Measurements from ENCODE around the gene GPR151. TPM values are rescaled to one million over a fixed set of nuclear protein-coding genes. Genes with fewer than 3 reads are reported as not detected.
A peak's percentile ranks its signal among the peaks of the same experiment; 100 is the strongest.

Gene GPR151
- polyA plus RNA-seq (0.90 and 1.0 TPM in 2 replicates), polyA minus RNA-seq (0.81 and 0.97 TPM in 2 replicates)

- no peak within 1 kb of the TSS for H3K4me2 ChIP-seq (ENCODE audit: low read length)
- H3K4me3 ChIP-seq (ENCODE audit: low read length), result peak within 1 kb of the TSS; percentile 38
These were observed at the start of gene GPR151 for GRCh38 chr5:146516151-146516475. Gene GPR151 (minus strand): TSS chr5:146516190. CDS start chr5:146516113, 77 bp downstream.

GRCh38 chr5:146564007-146564762 is 48.2 kb upstream of the GPR151 start:
- H3K9ac ChIP-seq (ENCODE audit: low read length), result no peak overlapping the region
- H3K4me2 ChIP-seq (ENCODE audit: low read length), result no peak overlapping the region
- H2AFZ ChIP-seq (ENCODE audit: low read depth, low read length), result no peak overlapping the region
- no peaks in the 10 kb centered on the region for H3K36me3 ChIP-seq (ENCODE audit: insufficient read depth, low read length)
- no peaks in the 10 kb centered on the region for H3K9me2 ChIP-seq (ENCODE audit: insufficient read depth, low read length)
- no peaks in the 10 kb centered on the region for H3K79me2 ChIP-seq (replicated peaks; ENCODE audit: insufficient read depth, low read length)
- no peaks in the 10 kb centered on the region for H3K9me3 ChIP-seq (ENCODE audit: low read length)
- no peak for TF ChIP-seq CTCF (IDR thresholded peaks at IDR 0.05; ENCODE audit: poor library complexity, severe bottlenecking)
- TF ChIP-seq REST (IDR thresholded peaks at IDR 0.05; ENCODE audit: borderline replicate concordance), result no peak
- TF ChIP-seq EP300 (conservative IDR thresholded peaks at IDR 0.05; ENCODE audit: poor library complexity, severe bottlenecking), result no peak
- no peak for TF ChIP-seq SMC3 (conservative IDR thresholded peaks at IDR 0.05; ENCODE audit: poor library complexity)
- no peak for TF ChIP-seq EZH2 (IDR thresholded peaks at IDR 0.05; ENCODE audit: borderline replicate concordance, insufficient read depth, low read length, poor library complexity, severe bottlenecking)
- no peak for TF ChIP-seq POLR2AphosphoS5 (IDR thresholded peaks at IDR 0.05)
- no peak for TF ChIP-seq MXI1 (conservative IDR thresholded peaks at IDR 0.05; ENCODE audit: poor library complexity, severe bottlenecking)
- no peak for TF ChIP-seq RAD21 (conservative IDR thresholded peaks at IDR 0.05)
- TF ChIP-seq TAF1 (IDR thresholded peaks at IDR 0.05; ENCODE audit: low read depth), result no peak
- H3F3A ChIP-seq (ENCODE audit: insufficient read depth, low read length, poor library complexity, severe bottlenecking), result no peaks in the 10 kb centered on the region
- no peaks in the 10 kb centered on the region for H4K20me1 ChIP-seq (ENCODE audit: insufficient read depth)
- H3K4me3 ChIP-seq (ENCODE audit: low read length), result no peak overlapping the region
- no peaks in the 10 kb centered on the region for H3K27me3 ChIP-seq (ENCODE audit: insufficient read depth, low read depth, low read length)
- H3K27ac ChIP-seq (ENCODE audit: low read length), result no peak overlapping the region

More at GRCh38 chr5:146516151-146516475, at the start of gene GPR151:
- Histone ChIP-seq H3K36me3 (ENCODE audit: insufficient read depth, low read length) (no peaks in the 10 kb centered on the region), H3K27ac (ENCODE audit: low read length) (peak within 1 kb of the TSS; percentile 30), H3F3A (ENCODE audit: insufficient read depth, low read length, poor library complexity, severe bottlenecking) (no peaks in the 10 kb centered on the region), H3K27me3 (ENCODE audit: insufficient read depth, low read depth, low read length) (no peaks in the 10 kb centered on the region), H3K9ac (ENCODE audit: low read length) (no peak within 1 kb of the TSS), H2AFZ (ENCODE audit: low read depth, low read length) (no peak within 1 kb of the TSS), H3K9me2 (ENCODE audit: insufficient read depth, low read length) (no peaks in the 10 kb centered on the region), H3K9me3 (ENCODE audit: low read length) (no peaks in the 10 kb centered on the region), H3K79me2 (replicated peaks; ENCODE audit: insufficient read depth, low read length) (no peaks in the 10 kb centered on the region), H4K20me1 (ENCODE audit: insufficient read depth) (no peaks in the 10 kb centered on the region)
- peak; percentile 42 for TF ChIP-seq MXI1 (conservative IDR thresholded peaks at IDR 0.05; ENCODE audit: poor library complexity, severe bottlenecking)
- TF ChIP-seq EZH2 (IDR thresholded peaks at IDR 0.05; ENCODE audit: borderline replicate concordance, insufficient read depth, low read length, poor library complexity, severe bottlenecking), result no peak
